CD4-positive, alpha-beta T cell (primary cell): ENCODE results near the gene STK32C. TPM values are rescaled to one million over a fixed set of nuclear protein-coding genes. Genes with fewer than 3 reads are reported as not detected.

Experiments used
- ATAC-seq: fragments of 200-7000 bp; cut with Tn5 transposase; one replicate; pipeline ENCODE4 v1.10.0; 2022; ENCODE audit warnings: mild to moderate bottlenecking; ENCODE audit not compliant: poor library complexity
- CTCF ChIA-PET: fragments of 350-600 bp; sonication (Branson Sonifier 250); formaldehyde crosslinking; loops from one replicate; lab custom pipeline; 2021; ENCODE audit warnings: antibody characterized with exemption, inconsistent platforms; lab: Charles Lee
- POLR2A ChIA-PET: fragments of 350-600 bp; sonication (Branson Sonifier 250); formaldehyde crosslinking; loops from one replicate; lab custom pipeline; 2021; ENCODE audit warnings: antibody characterized with exemption, inconsistent platforms; lab: Charles Lee
- DNase-seq, 14 experiments: peaks; one replicate each; pipeline ENCODE4 v3.0.0-alpha.2; 2013 to 2020; ENCODE audit warnings: mixed read lengths in 2 of 14
- H3K27ac ChIP-seq, 2 donors: one replicate each; pipeline versions ENCODE4 v1.5.1 to v1.7.0; 2013; ENCODE audit warnings: low read length in 2 of 2, low read depth in 1 of 2, mild to moderate bottlenecking in 1 of 2
- H3K27me3 ChIP-seq, 2 experiments: 1 replicate in 1 of 2; 2 replicates in 1 of 2; pipeline versions ENCODE4 v1.6.1 to v1.7.0; 2013; ENCODE audit warnings: low read length in 2 of 2, control low read depth in 1 of 2, mild to moderate bottlenecking in 1 of 2, moderate library complexity in 1 of 2; ENCODE audit not compliant: insufficient read depth in 2 of 2, control insufficient read depth in 1 of 2
- H3K36me3 ChIP-seq: one replicate; pipeline ENCODE4 v1.6.1; 2013; ENCODE audit warnings: low read length, control low read depth; ENCODE audit not compliant: insufficient read depth
- H3K4me1 ChIP-seq: one replicate; pipeline ENCODE4 v1.6.1; 2013; ENCODE audit warnings: low read length, control low read depth; ENCODE audit not compliant: insufficient read depth
- H3K4me3 ChIP-seq: one replicate; pipeline ENCODE4 v1.5.1; 2013; ENCODE audit warnings: mild to moderate bottlenecking, low read length, moderate library complexity
- H3K9me3 ChIP-seq, 2 experiments: 1 replicate in 1 of 2; 2 replicates in 1 of 2; pipeline versions ENCODE4 v1.6.1 to v1.7.0; 2013; ENCODE audit warnings: low read length in 2 of 2, mild to moderate bottlenecking in 2 of 2, control low read depth in 1 of 2, moderate library complexity in 1 of 2; ENCODE audit not compliant: control insufficient read depth in 1 of 2, insufficient read depth in 1 of 2
- H3K27ac Mint-ChIP-seq: one replicate; pipeline ENCODE4 v1.8.0; 2020; ENCODE audit warnings: mixed read lengths
- H3K27me3 Mint-ChIP-seq: one replicate; pipeline ENCODE4 v1.8.0; 2021; ENCODE audit warnings: mixed read lengths
- H3K36me3 Mint-ChIP-seq: one replicate; pipeline ENCODE4 v1.8.0; 2021; ENCODE audit warnings: low read depth, mixed read lengths
- H3K4me1 Mint-ChIP-seq: one replicate; pipeline ENCODE4 v1.8.0; 2021; ENCODE audit warnings: low read depth, mixed read lengths
- H3K4me3 Mint-ChIP-seq: one replicate; pipeline ENCODE4 v1.8.0; 2020; ENCODE audit warnings: mild to moderate bottlenecking, mixed read lengths
- H3K9me3 Mint-ChIP-seq: one replicate; pipeline ENCODE4 v1.8.0; 2020; ENCODE audit warnings: mixed read lengths
- CTCF ChIP-seq: fragments of 200-600 bp; IDR thresholded peaks from one replicate; pipeline ENCODE4 v1.8.0; 2022; ENCODE audit warnings: antibody characterized with exemption, mild to moderate bottlenecking
- intact Hi-C, 2 experiments: fragments of 100-400 bp; cut with DNase I in 1 of 2; cut with micrococcal nuclease in 1 of 2; formaldehyde crosslinking; loops; one replicate each; pipeline versions ENCODE4 v1.15.1 to v1.9.0; 2023 to 2025; cut with DNase I, micrococcal nuclease
- total RNA-seq, 174 experiments: library from RNA in 2 of 174; stranded (reverse) in 2 of 174; gene quantifications; one replicate each; pipeline ENCODE4 v1.2.3 and lab custom pipeline; 2021 to 2026

Gene STK32C
- total RNA-seq, 2 experiments from 2014 or later: 4.9 to 5.2 TPM

DNA sequence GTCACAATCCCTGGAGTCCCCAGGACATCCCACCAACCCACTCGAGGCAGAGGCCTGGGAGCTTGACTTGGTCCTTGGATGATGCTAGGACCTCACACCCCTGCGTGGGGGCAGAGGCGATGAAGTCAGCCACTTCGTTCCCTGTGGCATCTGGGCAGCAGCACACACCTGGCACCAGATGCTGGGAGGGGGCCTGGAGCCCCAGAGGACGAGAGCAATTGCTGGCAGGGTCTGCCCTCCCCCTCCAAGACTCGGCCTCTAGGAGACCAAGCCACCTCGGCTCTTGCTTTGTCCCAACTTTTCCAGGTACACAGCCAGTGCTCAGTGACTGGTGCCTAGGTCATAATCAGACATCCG lies 81.9 kb downstream of the STK32C start:
- Mint-ChIP-seq H3K36me3 (no peaks in the 10 kb centered on the region), H3K27ac (no peak overlapping the region), H3K4me1 (peaks cover 17% of the 10 kb centered on the region), H3K27me3 (no peaks in the 10 kb centered on the region), H3K9me3 (no peaks in the 10 kb centered on the region), H3K4me3 (no peak overlapping the region)
- intact Hi-C loops: no loop called here
- DNase-seq: no peak
- Histone ChIP-seq H3K9me3 (no peaks in the 10 kb centered on the region), H3K4me3 (no peak overlapping the region), H3K4me1 (peaks cover 27% of the 10 kb centered on the region), H3K27ac (no peak overlapping the region), H3K27me3 (no peaks in the 10 kb centered on the region), H3K36me3 (no peaks in the 10 kb centered on the region)
- no peak for ATAC-seq
- TF ChIP-seq CTCF: no peak
- ChIA-PET POLR2A (no interaction called here), CTCF (no interaction called here)

DNA sequence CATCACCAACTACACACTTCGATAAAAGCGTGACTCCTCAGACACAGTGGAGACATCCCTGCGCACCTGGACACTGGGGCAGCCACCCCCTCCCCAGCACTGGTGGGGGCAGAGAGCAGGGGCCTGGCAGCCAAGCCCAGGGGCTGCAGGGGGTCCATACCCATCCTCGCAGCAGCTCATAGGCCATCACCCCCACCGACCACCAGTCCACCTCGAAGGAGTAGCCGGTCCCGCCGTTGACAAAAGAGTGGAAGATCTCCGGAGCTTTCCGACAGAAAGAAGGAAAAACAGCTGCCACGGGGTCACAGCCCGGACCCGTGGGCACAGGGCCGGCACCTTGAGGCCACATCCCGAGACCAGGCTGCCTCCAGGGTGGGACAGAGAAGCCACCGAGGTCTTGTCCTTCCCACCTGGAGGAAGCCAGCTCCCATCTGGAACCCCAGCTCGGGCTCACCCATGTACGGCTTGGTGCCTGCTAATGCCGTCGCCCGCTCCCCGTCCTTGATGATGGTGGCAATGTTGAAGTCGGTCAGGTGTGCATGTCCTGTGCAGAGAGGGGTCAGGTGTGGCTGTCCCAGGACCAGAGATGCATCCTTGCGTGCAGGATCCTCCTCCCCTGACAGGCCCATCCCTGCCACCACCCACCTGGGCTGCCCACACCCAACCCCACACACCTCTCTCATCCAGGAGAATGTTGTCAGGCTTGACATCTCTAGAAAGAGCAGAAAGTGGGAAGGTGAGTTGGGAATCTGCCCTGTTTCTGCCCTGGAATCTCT lies 82.5 kb downstream of the STK32C start:
- Histone ChIP-seq H3K27me3 (no peaks in the 10 kb centered on the region), H3K27ac (no peak overlapping the region), H3K36me3 (no peaks in the 10 kb centered on the region), H3K9me3 (no peaks in the 10 kb centered on the region), H3K4me1 (peaks cover 21% of the 10 kb centered on the region), H3K4me3 (no peak overlapping the region)
- ATAC-seq (no peak), DNase-seq (no peak)
- CTCF ChIA-PET: no interaction called here
- H3K4me1 Mint-ChIP-seq: peaks cover 17% of the 10 kb centered on the region
- no peak for TF ChIP-seq CTCF
- H3K27ac Mint-ChIP-seq: no peak overlapping the region
- peaks cover 5% of the 10 kb centered on the region for H3K36me3 Mint-ChIP-seq
- no peaks in the 10 kb centered on the region for H3K9me3 Mint-ChIP-seq
- intact Hi-C loops: no loop called here
- H3K27me3 Mint-ChIP-seq: no peaks in the 10 kb centered on the region
- no peak overlapping the region for H3K4me3 Mint-ChIP-seq
- POLR2A ChIA-PET: no interaction called here

DNA sequence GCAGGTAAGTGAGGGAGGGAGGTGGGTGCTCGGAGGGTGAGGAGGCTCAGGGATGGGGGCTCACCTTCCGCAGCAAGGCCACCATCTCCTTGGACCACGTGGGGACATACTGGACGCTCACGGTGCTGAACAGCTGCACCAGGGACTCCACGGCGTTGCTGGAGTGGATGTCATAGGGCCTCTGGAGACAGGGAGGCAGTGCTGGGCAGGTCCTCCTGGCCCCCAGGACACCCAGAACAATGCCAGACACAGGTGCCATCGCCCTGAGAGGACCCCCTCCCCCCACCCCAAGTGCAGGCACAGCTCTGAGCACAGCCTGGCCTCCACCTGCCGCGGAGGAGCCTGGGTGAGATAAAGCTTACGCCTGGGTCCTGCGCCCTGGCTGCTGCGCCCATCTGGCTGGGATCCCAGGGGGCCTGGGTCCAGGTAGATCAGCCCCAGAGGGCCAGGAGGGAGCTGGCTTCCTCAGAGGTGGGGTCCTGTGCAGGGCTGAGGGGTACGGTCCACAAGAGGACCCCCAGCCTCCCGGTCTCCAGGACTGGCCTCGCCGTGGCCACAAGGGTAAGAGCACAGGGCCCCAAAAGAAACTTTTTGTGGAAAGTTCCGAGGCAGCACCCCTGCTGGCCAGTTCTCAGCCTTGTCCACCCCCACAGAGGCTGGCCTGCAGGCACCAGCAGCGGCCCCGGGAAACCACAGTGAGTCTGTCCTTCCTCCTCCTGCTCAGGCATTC lies 83.2 kb downstream of the STK32C start:
- ChIA-PET POLR2A (no interaction called here), CTCF (no interaction called here)
- no peaks in the 10 kb centered on the region for H3K27me3 Mint-ChIP-seq
- H3K4me3 ChIP-seq: no peak overlapping the region
- peaks cover 11% of the 10 kb centered on the region for H3K4me1 Mint-ChIP-seq
- intact Hi-C loops: loop anchor here in 1 of 2 experiments (5.0 kb wide), 1 partner anchor 413 kb away; no protein-coding TSS in a partner anchor
- no peak overlapping the region for H3K27ac ChIP-seq
- H3K9me3 Mint-ChIP-seq: no peaks in the 10 kb centered on the region
- ATAC-seq (no peak), DNase-seq (no peak)
- H3K9me3 ChIP-seq: peaks cover 0 to 1% of the 10 kb centered on the region in 2 experiments
- peaks cover 14% of the 10 kb centered on the region for H3K4me1 ChIP-seq
- no peak overlapping the region for H3K27ac Mint-ChIP-seq
- TF ChIP-seq CTCF: no peak
- no peaks in the 10 kb centered on the region for H3K27me3 ChIP-seq
- H3K36me3 Mint-ChIP-seq: peaks cover 5% of the 10 kb centered on the region
- H3K4me3 Mint-ChIP-seq: no peak overlapping the region
- no peaks in the 10 kb centered on the region for H3K36me3 ChIP-seq
